ENCODE results near the gene RPLP2.

Gene RPLP2

DNA sequence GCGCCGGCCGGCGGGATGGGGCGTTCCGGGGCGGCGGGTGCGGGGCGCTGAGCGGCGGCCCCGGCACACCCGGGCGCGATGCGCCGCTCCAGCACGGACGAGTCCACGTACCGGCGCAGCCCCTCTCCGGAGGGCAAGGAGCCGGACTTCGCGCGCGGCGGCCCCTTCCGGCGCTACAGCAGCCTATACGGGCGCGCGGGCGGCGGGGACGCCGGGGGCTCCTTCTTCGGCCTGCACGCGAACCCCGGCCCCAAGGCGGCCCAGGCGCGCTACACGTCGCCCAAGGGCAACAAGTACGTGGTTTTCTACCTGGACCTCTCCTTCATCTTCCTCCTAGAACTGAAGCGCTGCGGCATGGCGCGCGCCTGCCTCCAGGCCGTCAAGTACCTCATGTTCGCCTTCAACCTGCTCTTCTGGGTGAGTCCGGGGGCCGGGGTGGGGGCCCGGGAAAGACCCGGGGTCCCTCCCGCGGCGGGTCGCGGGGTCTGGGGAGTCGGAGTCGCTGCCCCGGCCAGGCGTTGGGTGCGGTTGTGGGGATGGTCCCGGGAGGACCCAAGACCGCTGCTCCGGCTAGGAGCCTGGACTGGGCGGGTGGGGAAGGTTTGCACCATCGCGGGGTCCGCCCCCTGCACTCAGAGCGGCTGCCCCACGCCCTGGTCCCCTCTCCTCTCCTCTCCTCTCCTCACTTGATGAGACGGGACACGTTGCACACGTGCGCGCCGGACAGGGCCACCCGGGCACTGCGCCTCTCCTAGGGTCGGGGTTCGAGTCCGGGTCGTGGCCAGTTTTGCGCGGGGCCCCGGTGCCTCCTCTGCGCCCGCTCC lies 40.4 kb downstream of the RPLP2 start:
- DNase-seq (ENCODE audit: low spot score) = no peak

- DNase-seq (ENCODE audit: low spot score) = no peak
These were observed 41.3 kb downstream of the RPLP2 start for GRCh38 chr11:850775-851763.

DNA sequence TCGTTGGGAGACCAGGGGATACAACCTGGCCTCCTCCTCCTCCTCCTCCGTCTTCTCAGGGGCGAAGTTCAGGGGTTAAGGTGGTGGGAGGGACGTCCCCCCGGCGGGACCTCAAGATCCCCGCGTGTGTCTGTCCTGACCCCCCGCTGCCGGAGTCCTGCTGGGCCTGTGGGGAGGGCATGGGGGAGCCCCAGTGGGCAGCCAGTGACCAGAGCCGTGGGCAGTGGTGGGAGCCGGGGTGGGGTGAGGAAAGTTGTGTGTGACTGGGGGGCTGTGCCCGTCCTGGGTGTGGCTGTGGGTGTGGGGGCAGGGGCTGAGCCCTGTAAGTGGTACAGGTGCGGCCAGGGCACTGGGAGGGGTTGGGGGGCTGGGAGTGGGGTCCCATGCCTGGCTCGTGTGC lies 43.0 kb downstream of the RPLP2 start:
- DNase-seq (ENCODE audit: low spot score) = no peak

- no peak for DNase-seq (ENCODE audit: low spot score)
These were observed 44.1 kb downstream of the RPLP2 start for GRCh38 chr11:853682-854448.

- DNase-seq (ENCODE audit: low spot score) = no peak
These were observed 45.0 kb downstream of the RPLP2 start for GRCh38 chr11:854601-855329.

- DNase-seq (ENCODE audit: low spot score) = no peak
These were observed 45.5 kb downstream of the RPLP2 start for GRCh38 chr11:855330-855674.

- no peak for DNase-seq (ENCODE audit: low spot score)
These were observed 46.0 kb downstream of the RPLP2 start for GRCh38 chr11:855796-856195.

- DNase-seq (ENCODE audit: low spot score) = no peak
These were observed 46.6 kb downstream of the RPLP2 start for GRCh38 chr11:856397-856796.

DNA sequence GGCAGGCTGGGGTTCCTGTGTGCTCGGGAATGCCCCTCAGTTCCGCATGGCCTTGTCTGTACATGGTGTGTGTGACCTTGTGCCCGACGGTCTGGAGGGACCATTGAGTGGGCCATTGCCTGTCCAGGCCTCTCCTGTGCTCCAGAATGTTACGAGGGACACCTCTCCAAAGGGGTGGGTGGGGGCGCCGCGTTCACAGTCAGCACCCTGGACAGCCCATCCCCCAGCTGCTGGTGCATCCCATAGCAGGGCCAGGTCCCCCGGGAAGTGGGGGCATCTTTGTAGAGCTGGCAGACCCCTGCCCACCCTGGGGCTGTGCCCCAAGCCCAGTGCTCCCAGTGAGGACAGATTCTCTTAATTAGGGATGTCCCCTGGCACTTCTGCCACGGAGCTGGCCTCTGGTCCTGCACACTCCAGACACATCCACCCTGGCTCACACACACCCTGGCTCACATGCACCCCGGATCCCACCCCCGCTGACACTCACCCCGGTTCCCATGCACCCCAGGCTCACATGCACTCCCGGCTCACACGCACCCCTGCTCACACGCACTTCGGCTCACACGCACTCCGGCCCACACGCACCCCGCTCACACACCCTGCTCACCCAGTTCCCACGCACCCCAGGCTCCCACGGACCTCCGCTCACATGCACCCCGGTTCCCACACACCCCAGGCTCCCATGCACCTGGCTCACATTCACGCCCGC lies 48.4 kb downstream of the RPLP2 start:
- no peak for DNase-seq (ENCODE audit: low spot score)

- no peak for DNase-seq (ENCODE audit: low spot score)
These were observed 49.1 kb downstream of the RPLP2 start for GRCh38 chr11:858762-859339.

- DNase-seq (ENCODE audit: low spot score) = peak; percentile 91
These were observed 49.8 kb downstream of the RPLP2 start for GRCh38 chr11:859394-860131.

- DNase-seq (ENCODE audit: low spot score) = no peak
These were observed 50.7 kb downstream of the RPLP2 start for GRCh38 chr11:860234-861104.

- no peak for DNase-seq (ENCODE audit: low spot score)
These were observed 51.3 kb downstream of the RPLP2 start for GRCh38 chr11:861105-861479.

DNA sequence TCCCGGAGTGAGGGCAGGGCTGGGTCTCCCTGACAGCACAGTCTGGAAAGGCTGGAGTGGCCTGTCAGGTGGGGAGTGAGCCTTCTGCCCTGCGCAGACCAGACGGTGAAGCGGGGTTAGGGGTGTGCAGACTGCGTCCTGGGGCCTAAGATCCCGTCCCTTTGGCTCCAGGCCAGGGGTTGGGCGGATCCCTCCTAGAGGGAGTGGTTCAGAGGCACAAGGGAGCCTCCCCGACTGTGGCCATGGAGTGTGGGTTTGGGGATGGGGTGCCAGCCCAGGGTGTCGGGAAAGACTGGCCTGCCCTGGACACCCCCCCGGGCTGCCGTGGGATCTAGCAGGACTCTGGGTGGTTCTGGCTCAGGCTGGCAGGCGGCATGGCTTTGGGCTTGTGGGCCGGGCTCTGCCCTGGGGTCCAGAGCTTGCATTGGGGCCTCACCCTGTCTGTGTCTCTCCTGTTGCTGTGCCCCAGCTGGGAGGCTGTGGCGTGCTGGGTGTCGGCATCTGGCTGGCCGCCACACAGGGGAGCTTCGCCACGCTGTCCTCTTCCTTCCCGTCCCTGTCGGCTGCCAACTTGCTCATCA lies 52.4 kb downstream of the RPLP2 start:
- DNase-seq (ENCODE audit: low spot score) = no peak

Measured in AG08395 (cell line).